IMR-90 (cell line): ENCODE results near the gene CHD3. TPM values are rescaled to one million over a fixed set of nuclear protein-coding genes. Genes with fewer than 3 reads are reported as not detected.

Source experiments
- ATAC-seq: fragments of 200-7000 bp; cut with Tn5 transposase; 2 replicates; pipeline ENCODE4 v1.9.1; 2020; ENCODE audit warnings: low read depth, mild to moderate bottlenecking, moderate library complexity
- BruUV-seq: library from RNA; stranded (reverse); fragments of 400-500 nt; replicated peaks from 2 replicates; lab custom pipeline; 2021; lab: Mats Ljungman, UMichigan
- CTCF ChIA-PET: fragments of 300-600 bp; formaldehyde crosslinking; extraction: SDS; loops from one replicate; lab custom pipeline; 2021; ENCODE audit warnings: antibody characterized with exemption; lab: Yijun Ruan, JAX
- POLR2A ChIA-PET: fragments of 300-600 bp; sonication (Branson Sonifier 250); formaldehyde crosslinking; loops from one replicate; lab custom pipeline; 2022; ENCODE audit warnings: antibody characterized with exemption; ENCODE audit not compliant: unreplicated experiment; lab: Charles Lee
- DNase-seq: peaks from one replicate; pipeline ENCODE4 v3.0.0; 2013
- H2AFZ ChIP-seq: replicated peaks from 2 replicates; pipeline ENCODE3; 2013; ENCODE audit warnings: low read length, mild to moderate bottlenecking; ENCODE audit not compliant: poor library complexity
- H2AK5ac ChIP-seq: 2 replicates; pipeline ENCODE4 v1.6.1; 2013; ENCODE audit warnings: low read depth, low read length, inconsistent platforms
- H2AK9ac ChIP-seq: replicated peaks from 2 replicates; pipeline ENCODE3; 2013; ENCODE audit warnings: mild to moderate bottlenecking, low read depth, low read length, moderate library complexity; ENCODE audit not compliant: poor library complexity
- H2BK120ac ChIP-seq: 2 replicates; pipeline ENCODE4 v1.6.1; 2013; ENCODE audit warnings: low read depth, low read length, inconsistent platforms
- H2BK15ac ChIP-seq: 3 replicates; pipeline ENCODE4 v1.6.1; 2013; ENCODE audit warnings: low read depth, low read length, inconsistent platforms
- H2BK20ac ChIP-seq: 2 replicates; pipeline ENCODE4 v1.6.1; 2013; ENCODE audit warnings: low read depth, mild to moderate bottlenecking, inconsistent platforms, low read length, moderate library complexity
- H2BK5ac ChIP-seq: 2 replicates; pipeline ENCODE4 v1.6.1; 2013; ENCODE audit warnings: mild to moderate bottlenecking, low read depth, low read length, inconsistent platforms; ENCODE audit not compliant: poor library complexity, severe bottlenecking
- H3K14ac ChIP-seq: replicated peaks from 2 replicates; pipeline ENCODE4 v1.6.1; 2013; ENCODE audit warnings: low read depth, low read length, inconsistent platforms
- H3K18ac ChIP-seq: 2 replicates; pipeline ENCODE4 v1.6.1; 2013; ENCODE audit warnings: low read depth, low read length, control low read depth
- H3K23ac ChIP-seq: 2 replicates; pipeline ENCODE4 v1.6.1; 2013; ENCODE audit warnings: low read depth, low read length, inconsistent platforms
- H3K27ac ChIP-seq: 2 replicates; pipeline ENCODE4 v1.5.1; 2013; ENCODE audit warnings: mild to moderate bottlenecking, control low read depth, low read length; ENCODE audit not compliant: insufficient read depth
- H3K27me3 ChIP-seq: 2 replicates; pipeline ENCODE4 v1.6.1; 2013; ENCODE audit warnings: low read length; ENCODE audit not compliant: control insufficient read depth, insufficient read depth
- H3K36me3 ChIP-seq: 2 replicates; pipeline ENCODE4 v1.6.1; 2013; ENCODE audit warnings: low read length, mixed read lengths; ENCODE audit not compliant: control insufficient read depth, insufficient read depth
- H3K4ac ChIP-seq: 2 replicates; pipeline ENCODE4 v1.6.1; 2013; ENCODE audit warnings: low read depth, low read length, inconsistent platforms
- H3K4me1 ChIP-seq: 2 replicates; pipeline ENCODE4 v1.6.1; 2013; ENCODE audit warnings: low read length, mixed read lengths; ENCODE audit not compliant: control insufficient read depth, insufficient read depth
- H3K4me2 ChIP-seq: 2 replicates; pipeline ENCODE4 v1.6.1; 2013; ENCODE audit warnings: low read depth, mild to moderate bottlenecking, control low read depth, low read length, moderate library complexity
- H3K4me3 ChIP-seq: 2 replicates; pipeline ENCODE4 v1.5.1; 2013; ENCODE audit warnings: low read depth, mild to moderate bottlenecking, control low read depth, low read length, moderate library complexity; ENCODE audit not compliant: insufficient read depth
- H3K56ac ChIP-seq: 2 replicates; pipeline ENCODE4 v1.6.1; 2013; ENCODE audit warnings: low read length, inconsistent platforms; ENCODE audit not compliant: insufficient read depth; ENCODE audit errors: extremely low read depth
- H3K79me1 ChIP-seq, 2 experiments: 2 replicates each; pipeline ENCODE4 v1.6.1; 2013; ENCODE audit warnings: low read length in 2 of 2, inconsistent platforms in 1 of 2, low read depth in 1 of 2
- H3K9ac ChIP-seq: 2 replicates; pipeline ENCODE4 v1.6.1; 2013; ENCODE audit warnings: low read depth, low read length, control low read depth
- H3K9me1 ChIP-seq: 2 replicates; pipeline ENCODE4 v1.6.1; 2013; ENCODE audit warnings: low read length, inconsistent platforms; ENCODE audit not compliant: insufficient read depth
- H3K9me3 ChIP-seq: 2 replicates; pipeline ENCODE4 v1.6.1; 2013; ENCODE audit warnings: low read length; ENCODE audit not compliant: control insufficient read depth, insufficient read depth
- H4K20me1 ChIP-seq: 2 replicates; pipeline ENCODE4 v1.6.1; 2013; ENCODE audit warnings: low read length, inconsistent platforms; ENCODE audit not compliant: insufficient read depth
- H4K5ac ChIP-seq: 2 replicates; pipeline ENCODE4 v1.6.1; 2013; ENCODE audit warnings: mild to moderate bottlenecking, low read depth, low read length, control low read depth
- H4K8ac ChIP-seq, 2 experiments: 2 replicates each; pipeline ENCODE4 v1.6.1; 2013; ENCODE audit warnings: low read depth in 2 of 2, low read length in 2 of 2, control low read depth in 1 of 2, inconsistent platforms in 1 of 2
- H4K91ac ChIP-seq: 2 replicates; pipeline ENCODE4 v1.6.1; 2013; ENCODE audit warnings: low read depth, low read length, inconsistent platforms; ENCODE audit not compliant: insufficient read depth
- CTCF ChIP-seq: conservative IDR thresholded peaks from 2 replicates; pipeline ENCODE4 v1.5.1; 2012; ENCODE audit warnings: mild to moderate bottlenecking, low read depth, low read length, improper control_type of control experiment
- MAZ ChIP-seq: IDR thresholded peaks from 2 replicates; pipeline ENCODE4 v1.6.1; 2012; ENCODE audit warnings: low read depth, mild to moderate bottlenecking, low read length, improper control_type of control experiment, moderate library complexity, borderline replicate concordance
- WGBS, 2 experiments: methylation state at CpG; one replicate each; pipeline versions ENCODE4 v1.1.5 to v1.1.7; 2013; ENCODE audit warnings: missing lambda C conversion rate in 2 of 2; ENCODE audit not compliant: insufficient read length in 1 of 2; ENCODE audit errors: extremely low coverage in 2 of 2; 5-methylcytosine and 5-hydroxymethylcytosine counted together
- dilution Hi-C: fragments of 300-500 bp; cut with HindIII; formaldehyde crosslinking; loops from one replicate; pipeline ENCODE4 v1.14.3; 2018; ENCODE audit warnings: low sequenced_read_pairs; ENCODE audit not compliant: unreplicated experiment
- in situ Hi-C: fragments of 300-500 bp; cut with MboI; formaldehyde crosslinking; loops from 3 replicates; pipeline ENCODE4 v1.14.3; 2019; ENCODE audit warnings: low sequenced_read_pairs, inconsistent platforms, mixed read lengths
- intact Hi-C: fragments of 100-400 bp; cut with micrococcal nuclease; formaldehyde crosslinking; loops from 2 replicates; pipeline ENCODE4 v1.10.0; 2022
- polyA plus RNA-seq, 3 experiments: library from polyadenylated mRNA; depleted of rRNA; stranded (reverse); fragments of >200 nt; gene quantifications; 2 replicates each; pipeline ENCODE4 v1.2.3, GENCODE V29; 2012; ENCODE audit warnings: low replicate concordance in 1 of 3
- total RNA-seq: library from RNA; depleted of rRNA; stranded (reverse); fragments of >200 nt; gene quantifications from 2 replicates; pipeline ENCODE4 v1.2.3, GENCODE V29; 2012

Gene CHD3
- total and polyA plus RNA-seq, 2 of the 4 experiments (the other 2 are of a cell fraction) = 65.4 to 78.1 TPM

GRCh38 chr17:7886227-7887037 lies 2.2 kb upstream of the CHD3 start:
- CTCF ChIA-PET = interaction anchor here (0.6 kb wide), 1 partner anchor 24 kb away, joined by 4 read pairs; no protein-coding TSS in a partner anchor

More at GRCh38 chr17:7886227-7887037, 2.2 kb upstream of the CHD3 start:
- Histone ChIP-seq H3K56ac (peak overlapping the region; percentile 87), H2BK120ac (peak overlapping the region; percentile 87), H3K27me3 (no peaks in the 10 kb centered on the region), H3K9ac (peak overlapping the region; percentile 99), H3K4me2 (peak overlapping the region; percentile 99), H3K36me3 (peaks cover 18% of the 10 kb centered on the region), H3K4me1 (peaks cover 28% of the 10 kb centered on the region), H4K5ac (peak overlapping the region; percentile 83), H4K8ac (peak overlapping the region; percentile 36 to 78), H3K4ac (peak overlapping the region; percentile 99), H2BK15ac (peak overlapping the region; percentile 33; the same call in 1 of the 3 replicates), H3K79me1 (peaks cover 11 to 61% of the 10 kb centered on the region in 2 experiments), H2AK9ac (peak overlapping the region; percentile 100), H2AK5ac (peak overlapping the region; percentile 98), H3K23ac (peak overlapping the region; percentile 94), H3K18ac (peak overlapping the region; percentile 52), H2BK5ac (peak overlapping the region; percentile 98), H2BK20ac (peak overlapping the region; percentile 46; the same call in 1 of the 2 replicates), H2AFZ (peak overlapping the region; percentile 86), H3K9me1 (peaks cover 12% of the 10 kb centered on the region), H4K20me1 (peaks cover 14% of the 10 kb centered on the region), H3K27ac (peak overlapping the region; percentile 100), H3K9me3 (no peaks in the 10 kb centered on the region), H3K14ac (peak overlapping the region; percentile 84), H4K91ac (peak overlapping the region; percentile 86), H3K4me3 (peak overlapping the region; percentile 98)
- POLR2A ChIA-PET = no interaction called here
- DNase-seq (peak; percentile 7), ATAC-seq (no peak)
- intact Hi-C loops = no loop called here
- no TSS peak for BruUV-seq
- in situ Hi-C loops = no loop called here
- 0% methylated on average over 4 of the region's 30 CpGs; no CpG with 5 or more reads in 1 of the 2 experiments for WGBS, 2 experiments
- TF ChIP-seq CTCF (0 out of 2 replicates have a peak, but pooled peaks have one; percentile 7), MAZ (no peak)
- dilution Hi-C loops = no loop called here
